C4-2B (cell line): ENCODE data around the gene ZGPAT.

Source experiments
- H3K27ac ChIP-seq: fragments of 450-650 bp; 2 replicates; pipeline ENCODE4 v1.5.1; 2017
- ZFX ChIP-seq: fragments of 450-650 bp; IDR thresholded peaks from 2 replicates; pipeline ENCODE4 v1.6.1; 2017
- TF ChIP-seq, protein P1 (sequence below): fragments of 450-650 bp; conservative IDR thresholded peaks from 2 replicates; pipeline ENCODE4 v1.5.1; 2017; ENCODE audit warnings: mild to moderate bottlenecking

Gene ZGPAT

GRCh38 chr20:63766695-63767426 is 59.0 kb downstream of the ZGPAT start:
- TF ChIP-seq, protein P1, sequence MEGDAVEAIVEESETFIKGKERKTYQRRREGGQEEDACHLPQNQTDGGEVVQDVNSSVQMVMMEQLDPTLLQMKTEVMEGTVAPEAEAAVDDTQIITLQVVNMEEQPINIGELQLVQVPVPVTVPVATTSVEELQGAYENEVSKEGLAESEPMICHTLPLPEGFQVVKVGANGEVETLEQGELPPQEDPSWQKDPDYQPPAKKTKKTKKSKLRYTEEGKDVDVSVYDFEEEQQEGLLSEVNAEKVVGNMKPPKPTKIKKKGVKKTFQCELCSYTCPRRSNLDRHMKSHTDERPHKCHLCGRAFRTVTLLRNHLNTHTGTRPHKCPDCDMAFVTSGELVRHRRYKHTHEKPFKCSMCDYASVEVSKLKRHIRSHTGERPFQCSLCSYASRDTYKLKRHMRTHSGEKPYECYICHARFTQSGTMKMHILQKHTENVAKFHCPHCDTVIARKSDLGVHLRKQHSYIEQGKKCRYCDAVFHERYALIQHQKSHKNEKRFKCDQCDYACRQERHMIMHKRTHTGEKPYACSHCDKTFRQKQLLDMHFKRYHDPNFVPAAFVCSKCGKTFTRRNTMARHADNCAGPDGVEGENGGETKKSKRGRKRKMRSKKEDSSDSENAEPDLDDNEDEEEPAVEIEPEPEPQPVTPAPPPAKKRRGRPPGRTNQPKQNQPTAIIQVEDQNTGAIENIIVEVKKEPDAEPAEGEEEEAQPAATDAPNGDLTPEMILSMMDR, result no peak
- no peak for TF ChIP-seq ZFX
- H3K27ac ChIP-seq, result no peak overlapping the region

- H3K27ac ChIP-seq, result no peak overlapping the region
- TF ChIP-seq, protein P1, result no peak
- TF ChIP-seq ZFX, result no peak
Measured at GRCh38 chr20:63767456-63767855, 59.6 kb downstream of the ZGPAT start.

DNA sequence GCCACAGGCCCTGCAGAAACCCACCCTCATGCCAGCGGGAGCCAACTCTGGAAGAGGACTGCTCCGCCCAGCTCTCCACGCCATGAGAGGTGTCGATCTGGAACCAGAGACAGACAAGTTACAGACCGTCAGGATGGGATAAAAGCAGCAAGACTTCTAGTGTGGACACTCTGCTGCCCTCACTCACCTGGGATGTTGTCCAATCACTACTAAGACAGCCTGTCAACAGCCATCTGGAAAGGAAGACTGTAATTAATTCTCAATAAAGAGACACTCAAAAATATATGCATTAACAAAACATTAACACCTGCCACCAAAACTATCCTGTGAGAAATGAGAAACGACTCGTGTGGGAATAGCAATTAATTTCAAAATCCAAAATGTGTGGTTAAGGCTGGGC is 60.0 kb downstream of the ZGPAT start:
- no peak for TF ChIP-seq ZFX
- TF ChIP-seq, protein P1, result no peak
- H3K27ac ChIP-seq, result no peak overlapping the region

DNA sequence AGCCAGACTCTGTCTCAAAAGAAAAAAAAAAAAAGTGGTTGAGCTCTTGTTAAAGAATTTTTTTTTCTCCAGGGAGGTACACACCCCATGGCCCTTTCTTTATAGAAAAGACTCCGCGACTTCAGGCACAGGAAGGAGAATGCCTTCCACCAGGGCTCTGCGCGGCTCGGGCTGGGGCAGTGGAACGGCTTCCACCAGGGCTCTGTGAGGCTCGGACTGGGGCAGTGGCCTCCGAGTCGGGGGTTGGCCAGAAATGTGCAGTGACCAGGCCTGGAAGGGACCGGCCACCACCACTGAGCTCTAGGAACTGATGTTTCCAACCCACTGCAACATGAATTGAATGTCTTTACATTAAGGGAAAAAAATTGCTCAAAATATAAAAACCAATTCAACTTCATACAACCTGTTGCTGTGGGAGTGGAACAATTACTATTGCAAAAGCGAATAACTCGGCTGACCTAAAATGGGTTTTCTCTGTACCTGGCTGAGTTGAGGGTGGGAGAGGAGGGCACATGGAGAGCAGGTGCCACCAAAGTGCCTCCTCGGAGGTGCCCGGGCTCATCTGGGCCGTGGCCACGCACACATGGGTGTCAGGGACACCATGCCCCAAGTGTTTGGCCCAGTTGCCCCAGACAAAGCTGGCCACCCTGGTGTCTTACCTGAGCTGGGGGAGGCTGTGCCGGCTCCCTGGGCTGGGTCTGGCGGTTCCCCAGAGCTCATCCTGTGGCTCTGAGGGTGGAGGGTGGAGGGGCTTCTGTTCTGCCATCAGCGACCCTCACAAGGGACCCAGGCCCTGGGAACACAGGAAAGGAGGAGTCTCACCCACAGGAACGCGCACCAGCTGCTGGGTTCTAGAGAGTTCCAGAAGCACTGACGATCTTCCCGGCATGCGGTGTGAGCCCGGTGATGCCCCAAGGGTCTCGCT is 61.0 kb downstream of the ZGPAT start:
- H3K27ac ChIP-seq, result no peak overlapping the region
- TF ChIP-seq ZFX, result no peak
- TF ChIP-seq, protein P1, result no peak

DNA sequence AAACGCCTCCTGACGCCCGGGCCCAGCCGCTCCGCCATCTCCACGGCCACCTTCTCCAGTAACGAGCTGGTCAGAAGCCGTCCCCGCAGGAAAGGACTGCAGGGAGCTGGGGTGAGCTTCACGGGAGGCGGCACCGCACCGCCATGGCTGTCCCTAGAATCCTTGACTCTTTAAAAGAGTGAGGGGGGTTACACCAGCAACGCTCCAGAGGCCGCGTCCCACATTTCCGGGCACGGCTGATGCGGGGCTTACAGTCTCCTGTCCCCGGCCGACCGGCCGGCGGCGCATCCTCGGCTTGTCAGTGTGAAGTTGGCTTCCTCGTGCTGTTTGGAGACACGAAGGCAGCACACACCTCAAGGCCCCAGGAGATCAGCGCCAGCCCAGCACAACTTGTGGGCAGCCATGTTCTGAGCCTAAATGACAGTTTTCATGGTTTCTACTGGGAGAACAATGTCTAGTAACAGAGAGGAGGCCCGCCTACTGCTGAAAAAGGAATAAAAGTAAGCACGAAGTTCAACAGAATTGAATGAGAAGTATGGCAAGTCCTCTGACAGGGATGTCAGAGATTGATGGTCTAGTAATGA is 62.1 kb downstream of the ZGPAT start:
- no peak overlapping the region for H3K27ac ChIP-seq
- TF ChIP-seq, protein P1, result no peak
- no peak for TF ChIP-seq ZFX

DNA sequence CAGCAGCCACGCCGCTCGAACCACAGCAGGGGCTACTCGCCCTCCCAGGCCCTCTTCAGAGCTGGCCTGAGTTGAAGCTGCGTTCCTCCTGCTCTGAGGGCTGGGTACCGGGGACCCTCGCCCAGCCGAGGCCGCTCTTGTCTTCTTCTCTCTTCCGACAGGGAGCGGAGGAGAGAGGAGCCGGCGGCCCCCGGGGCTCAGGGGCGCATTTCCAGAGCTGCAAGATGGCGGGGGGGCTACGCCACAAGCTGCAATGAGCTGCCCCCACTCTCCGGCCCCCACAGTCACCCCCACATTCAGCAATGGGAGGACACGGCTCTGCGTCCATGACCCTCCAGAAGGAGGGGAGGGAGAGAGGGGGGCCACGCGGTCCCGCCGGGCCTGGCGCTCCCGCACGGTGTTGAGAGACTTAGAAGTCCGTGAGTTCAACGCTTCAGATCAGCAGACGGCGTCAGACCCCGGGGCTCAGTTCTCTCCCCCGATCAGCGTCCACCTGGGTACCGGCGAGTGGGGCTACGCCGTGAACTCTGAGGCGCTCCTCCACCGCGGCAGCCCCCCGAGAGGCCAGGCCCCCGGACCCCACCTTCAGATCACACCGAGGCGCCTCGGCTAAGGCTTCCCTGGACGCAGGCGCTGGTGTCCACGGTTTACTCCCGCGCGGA is 63.3 kb downstream of the ZGPAT start:
- TF ChIP-seq, protein P1, result no peak
- TF ChIP-seq ZFX, result no peak
- H3K27ac ChIP-seq, result no peak overlapping the region
